IMR-90 (cell line): ENCODE data around the gene FAIM2. TPM values are rescaled to one million over a fixed set of nuclear protein-coding genes. Genes with fewer than 3 reads are reported as not detected.

Experiments
- ATAC-seq: fragments of 200-7000 bp; cut with Tn5 transposase; 2 replicates; pipeline ENCODE4 v1.9.1; 2020; ENCODE audit warnings: low read depth, mild to moderate bottlenecking, moderate library complexity
- BruUV-seq: library from RNA; stranded (reverse); fragments of 400-500 nt; replicated peaks from 2 replicates; lab custom pipeline; 2021; lab: Mats Ljungman, UMichigan
- CTCF ChIA-PET: fragments of 300-600 bp; formaldehyde crosslinking; extraction: SDS; loops from one replicate; lab custom pipeline; 2021; ENCODE audit warnings: antibody characterized with exemption; lab: Yijun Ruan, JAX
- POLR2A ChIA-PET: fragments of 300-600 bp; sonication (Branson Sonifier 250); formaldehyde crosslinking; loops from one replicate; lab custom pipeline; 2022; ENCODE audit warnings: antibody characterized with exemption; ENCODE audit not compliant: unreplicated experiment; lab: Charles Lee
- DNase-seq: peaks from one replicate; pipeline ENCODE4 v3.0.0; 2013
- H2AFZ ChIP-seq: replicated peaks from 2 replicates; pipeline ENCODE3; 2013; ENCODE audit warnings: low read length, mild to moderate bottlenecking; ENCODE audit not compliant: poor library complexity
- H2AK5ac ChIP-seq: 2 replicates; pipeline ENCODE4 v1.6.1; 2013; ENCODE audit warnings: low read depth, low read length, inconsistent platforms
- H2AK9ac ChIP-seq: replicated peaks from 2 replicates; pipeline ENCODE3; 2013; ENCODE audit warnings: mild to moderate bottlenecking, low read depth, low read length, moderate library complexity; ENCODE audit not compliant: poor library complexity
- H2BK120ac ChIP-seq: 2 replicates; pipeline ENCODE4 v1.6.1; 2013; ENCODE audit warnings: low read depth, low read length, inconsistent platforms
- H2BK15ac ChIP-seq: 3 replicates; pipeline ENCODE4 v1.6.1; 2013; ENCODE audit warnings: low read depth, low read length, inconsistent platforms
- H2BK20ac ChIP-seq: 2 replicates; pipeline ENCODE4 v1.6.1; 2013; ENCODE audit warnings: low read depth, mild to moderate bottlenecking, inconsistent platforms, low read length, moderate library complexity
- H2BK5ac ChIP-seq: 2 replicates; pipeline ENCODE4 v1.6.1; 2013; ENCODE audit warnings: mild to moderate bottlenecking, low read depth, low read length, inconsistent platforms; ENCODE audit not compliant: poor library complexity, severe bottlenecking
- H3K14ac ChIP-seq: replicated peaks from 2 replicates; pipeline ENCODE4 v1.6.1; 2013; ENCODE audit warnings: low read depth, low read length, inconsistent platforms
- H3K18ac ChIP-seq: 2 replicates; pipeline ENCODE4 v1.6.1; 2013; ENCODE audit warnings: low read depth, low read length, control low read depth
- H3K23ac ChIP-seq: 2 replicates; pipeline ENCODE4 v1.6.1; 2013; ENCODE audit warnings: low read depth, low read length, inconsistent platforms
- H3K27ac ChIP-seq: 2 replicates; pipeline ENCODE4 v1.5.1; 2013; ENCODE audit warnings: mild to moderate bottlenecking, control low read depth, low read length; ENCODE audit not compliant: insufficient read depth
- H3K27me3 ChIP-seq: 2 replicates; pipeline ENCODE4 v1.6.1; 2013; ENCODE audit warnings: low read length; ENCODE audit not compliant: control insufficient read depth, insufficient read depth
- H3K36me3 ChIP-seq: 2 replicates; pipeline ENCODE4 v1.6.1; 2013; ENCODE audit warnings: low read length, mixed read lengths; ENCODE audit not compliant: control insufficient read depth, insufficient read depth
- H3K4ac ChIP-seq: 2 replicates; pipeline ENCODE4 v1.6.1; 2013; ENCODE audit warnings: low read depth, low read length, inconsistent platforms
- H3K4me1 ChIP-seq: 2 replicates; pipeline ENCODE4 v1.6.1; 2013; ENCODE audit warnings: low read length, mixed read lengths; ENCODE audit not compliant: control insufficient read depth, insufficient read depth
- H3K4me2 ChIP-seq: 2 replicates; pipeline ENCODE4 v1.6.1; 2013; ENCODE audit warnings: low read depth, mild to moderate bottlenecking, control low read depth, low read length, moderate library complexity
- H3K4me3 ChIP-seq: 2 replicates; pipeline ENCODE4 v1.5.1; 2013; ENCODE audit warnings: low read depth, mild to moderate bottlenecking, control low read depth, low read length, moderate library complexity; ENCODE audit not compliant: insufficient read depth
- H3K56ac ChIP-seq: 2 replicates; pipeline ENCODE4 v1.6.1; 2013; ENCODE audit warnings: low read length, inconsistent platforms; ENCODE audit not compliant: insufficient read depth; ENCODE audit errors: extremely low read depth
- H3K79me1 ChIP-seq, 2 experiments: 2 replicates each; pipeline ENCODE4 v1.6.1; 2013; ENCODE audit warnings: low read length in 2 of 2, inconsistent platforms in 1 of 2, low read depth in 1 of 2
- H3K9ac ChIP-seq: 2 replicates; pipeline ENCODE4 v1.6.1; 2013; ENCODE audit warnings: low read depth, low read length, control low read depth
- H3K9me1 ChIP-seq: 2 replicates; pipeline ENCODE4 v1.6.1; 2013; ENCODE audit warnings: low read length, inconsistent platforms; ENCODE audit not compliant: insufficient read depth
- H3K9me3 ChIP-seq: 2 replicates; pipeline ENCODE4 v1.6.1; 2013; ENCODE audit warnings: low read length; ENCODE audit not compliant: control insufficient read depth, insufficient read depth
- H4K20me1 ChIP-seq: 2 replicates; pipeline ENCODE4 v1.6.1; 2013; ENCODE audit warnings: low read length, inconsistent platforms; ENCODE audit not compliant: insufficient read depth
- H4K5ac ChIP-seq: 2 replicates; pipeline ENCODE4 v1.6.1; 2013; ENCODE audit warnings: mild to moderate bottlenecking, low read depth, low read length, control low read depth
- H4K8ac ChIP-seq, 2 experiments: 2 replicates each; pipeline ENCODE4 v1.6.1; 2013; ENCODE audit warnings: low read depth in 2 of 2, low read length in 2 of 2, control low read depth in 1 of 2, inconsistent platforms in 1 of 2
- H4K91ac ChIP-seq: 2 replicates; pipeline ENCODE4 v1.6.1; 2013; ENCODE audit warnings: low read depth, low read length, inconsistent platforms; ENCODE audit not compliant: insufficient read depth
- BHLHE40 ChIP-seq: fragments of 150-350 bp; IDR thresholded peaks from 2 replicates; pipeline ENCODE4 v1.6.1; 2016; ENCODE audit warnings: mild to moderate bottlenecking, low read depth, low read length
- CEBPB ChIP-seq: IDR thresholded peaks from 2 replicates; pipeline ENCODE4 v1.6.1; 2012; ENCODE audit warnings: low read depth, low read length, improper control_type of control experiment
- MAZ ChIP-seq: IDR thresholded peaks from 2 replicates; pipeline ENCODE4 v1.6.1; 2012; ENCODE audit warnings: low read depth, mild to moderate bottlenecking, low read length, improper control_type of control experiment, moderate library complexity, borderline replicate concordance
- MXI1 ChIP-seq: IDR thresholded peaks from 2 replicates; pipeline ENCODE4 v1.6.1; 2012; ENCODE audit warnings: low read depth, mild to moderate bottlenecking, low read length, moderate library complexity, borderline replicate concordance
- NFE2L2 ChIP-seq: fragments of 150-350 bp; IDR thresholded peaks from 2 replicates; pipeline ENCODE4 v1.6.1; 2016; ENCODE audit warnings: low read depth, mild to moderate bottlenecking, low read length
- SMC3 ChIP-seq: fragments of 150-350 bp; IDR thresholded peaks from 2 replicates; pipeline ENCODE4 v1.6.1; 2016; ENCODE audit warnings: low read depth, mild to moderate bottlenecking, antibody characterized with exemption, low read length, moderate library complexity
- WGBS, 2 experiments: methylation state at CpG; one replicate each; pipeline versions ENCODE4 v1.1.5 to v1.1.7; 2013; ENCODE audit warnings: missing lambda C conversion rate in 2 of 2; ENCODE audit not compliant: insufficient read length in 1 of 2; ENCODE audit errors: extremely low coverage in 2 of 2; 5-methylcytosine and 5-hydroxymethylcytosine counted together
- dilution Hi-C: fragments of 300-500 bp; cut with HindIII; formaldehyde crosslinking; loops from one replicate; pipeline ENCODE4 v1.14.3; 2018; ENCODE audit warnings: low sequenced_read_pairs; ENCODE audit not compliant: unreplicated experiment
- in situ Hi-C: fragments of 300-500 bp; cut with MboI; formaldehyde crosslinking; loops from 3 replicates; pipeline ENCODE4 v1.14.3; 2019; ENCODE audit warnings: low sequenced_read_pairs, inconsistent platforms, mixed read lengths
- intact Hi-C: fragments of 100-400 bp; cut with micrococcal nuclease; formaldehyde crosslinking; loops from 2 replicates; pipeline ENCODE4 v1.10.0; 2022
- polyA plus RNA-seq, 3 experiments: library from polyadenylated mRNA; depleted of rRNA; stranded (reverse); fragments of >200 nt; gene quantifications; 2 replicates each; pipeline ENCODE4 v1.2.3, GENCODE V29; 2012; ENCODE audit warnings: low replicate concordance in 1 of 3
- total RNA-seq: library from RNA; depleted of rRNA; stranded (reverse); fragments of >200 nt; gene quantifications from 2 replicates; pipeline ENCODE4 v1.2.3, GENCODE V29; 2012
- TF ChIP-seq, protein P1 (sequence below): fragments of 150-350 bp; IDR thresholded peaks from 2 replicates; pipeline ENCODE4 v1.6.1; 2017; ENCODE audit warnings: mild to moderate bottlenecking, antibody characterized with exemption, low read length, low read depth

FAIM2 gene
- total and polyA plus RNA-seq, 2 of the 4 experiments (the other 2 are of a cell fraction): 0.72 to 5.3 TPM

DNA sequence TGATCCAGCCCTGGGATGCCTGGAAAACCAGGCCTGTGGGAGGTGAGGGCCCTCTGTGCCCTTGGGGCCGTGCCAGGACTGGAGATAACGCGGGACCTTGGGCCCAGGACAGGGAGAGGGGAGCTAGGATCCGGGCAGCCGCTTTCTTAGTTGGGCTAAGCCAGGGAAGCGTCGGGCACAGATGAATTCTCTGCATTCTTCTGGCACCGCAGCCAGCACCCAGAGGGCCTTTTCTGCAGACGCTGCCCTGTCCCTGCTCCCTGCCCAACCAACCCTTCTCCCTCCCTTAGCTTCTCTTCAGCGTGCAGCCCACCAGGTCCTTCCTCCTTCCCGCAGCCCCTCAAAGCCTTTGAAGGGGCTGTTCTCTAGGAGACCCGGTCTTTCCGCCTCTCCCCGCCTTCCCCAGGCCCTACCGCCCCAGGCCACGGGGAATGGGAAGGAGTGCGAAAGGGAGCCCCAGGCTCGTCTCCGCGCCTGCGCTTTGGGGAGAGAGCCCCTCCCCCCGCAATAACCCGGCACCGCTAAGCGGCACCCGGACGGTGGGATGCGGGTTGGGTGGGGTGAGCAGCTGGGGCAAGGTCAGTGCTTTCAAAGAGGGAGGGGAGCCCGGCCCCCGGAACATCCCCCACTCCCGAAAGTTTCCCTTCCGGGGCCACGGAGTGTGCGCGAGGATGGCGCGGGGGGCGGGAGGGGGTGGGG, 76.2 kb downstream of the FAIM2 start:
- peak overlapping the region; percentile 90 for H4K91ac ChIP-seq
- H3K9me3 ChIP-seq: no peaks in the 10 kb centered on the region
- peaks cover 8 to 65% of the 10 kb centered on the region in 2 experiments; a peak in 3 of 4 replicates for H3K79me1 ChIP-seq
- H3K4me3 ChIP-seq: peak overlapping the region; percentile 72
- ATAC-seq (peak; percentile 44), DNase-seq (peak; percentile 46)
- H3K14ac ChIP-seq: peak overlapping the region; percentile 92
- peaks cover 28% of the 10 kb centered on the region for H3K4me1 ChIP-seq
- in situ Hi-C loops: no loop called here
- peak overlapping the region; percentile 97 for H3K23ac ChIP-seq
- no peak overlapping the region for H2BK20ac ChIP-seq
- peak; percentile 52; the same call in 1 of the 2 replicates for TF ChIP-seq MAZ
- TF ChIP-seq, protein P1, sequence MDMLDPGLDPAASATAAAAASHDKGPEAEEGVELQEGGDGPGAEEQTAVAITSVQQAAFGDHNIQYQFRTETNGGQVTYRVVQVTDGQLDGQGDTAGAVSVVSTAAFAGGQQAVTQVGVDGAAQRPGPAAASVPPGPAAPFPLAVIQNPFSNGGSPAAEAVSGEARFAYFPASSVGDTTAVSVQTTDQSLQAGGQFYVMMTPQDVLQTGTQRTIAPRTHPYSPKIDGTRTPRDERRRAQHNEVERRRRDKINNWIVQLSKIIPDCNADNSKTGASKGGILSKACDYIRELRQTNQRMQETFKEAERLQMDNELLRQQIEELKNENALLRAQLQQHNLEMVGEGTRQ: 0 out of 2 replicates have a peak, but pooled peaks have one; percentile 2
- no peak for TF ChIP-seq NFE2L2
- TF ChIP-seq BHLHE40: no peak
- no peak for TF ChIP-seq CEBPB
- TF ChIP-seq MXI1: no peak
- no peak for TF ChIP-seq SMC3
- H2BK120ac ChIP-seq: peak overlapping the region; percentile 84
- no peaks in the 10 kb centered on the region; the same call in 1 of the 2 replicates for H3K36me3 ChIP-seq
- H2AK9ac ChIP-seq: peak overlapping the region; percentile 90
- dilution Hi-C loops: no loop called here
- intact Hi-C loops: no loop called here
- peaks cover 52% of the 10 kb centered on the region for H4K20me1 ChIP-seq
- peak overlapping the region; percentile 86 for H3K56ac ChIP-seq
- 0% methylated on average over 5 of the region's 38 CpGs; no CpG with 5 or more reads in 1 of the 2 experiments for WGBS, 2 experiments
- peak overlapping the region; percentile 90 for H3K4ac ChIP-seq
- ChIA-PET POLR2A (interaction anchor here (1.0 kb wide), 1 partner anchor 43 kb away, joined by 3 read pairs; no protein-coding TSS in a partner anchor), CTCF (no interaction called here)
- H4K8ac ChIP-seq: peak overlapping the region; percentile 62 to 86
- H3K27ac ChIP-seq: peak overlapping the region; percentile 92
- H3K9me1 ChIP-seq: peaks cover 26% of the 10 kb centered on the region
- H2AFZ ChIP-seq: peak overlapping the region; percentile 91
- H3K18ac ChIP-seq: peak overlapping the region; percentile 40; the same call in 1 of the 2 replicates
- peak overlapping the region; percentile 96 for H2AK5ac ChIP-seq
- no TSS peak for BruUV-seq
- peak overlapping the region; percentile 79; the same call in 1 of the 3 replicates for H2BK15ac ChIP-seq
- peak overlapping the region; percentile 25 for H4K5ac ChIP-seq
- H3K9ac ChIP-seq: peak overlapping the region; percentile 91
- H3K27me3 ChIP-seq: no peaks in the 10 kb centered on the region
- peak overlapping the region; percentile 93 for H3K4me2 ChIP-seq
- H2BK5ac ChIP-seq: peak overlapping the region; percentile 76
